ENCODE measurements around the gene PALLD. TPM values are rescaled to one million over a fixed set of nuclear protein-coding genes. Genes with fewer than 3 reads are reported as not detected.
"Not testable (repeated sequence)": the region's sequence is repeated elsewhere in the genome, so short reads cannot be mapped to it uniquely, and the experiment has no call there.

Gene PALLD
- total RNA-seq, 1 donor from 2014 or later: 16.4 TPM

DNA sequence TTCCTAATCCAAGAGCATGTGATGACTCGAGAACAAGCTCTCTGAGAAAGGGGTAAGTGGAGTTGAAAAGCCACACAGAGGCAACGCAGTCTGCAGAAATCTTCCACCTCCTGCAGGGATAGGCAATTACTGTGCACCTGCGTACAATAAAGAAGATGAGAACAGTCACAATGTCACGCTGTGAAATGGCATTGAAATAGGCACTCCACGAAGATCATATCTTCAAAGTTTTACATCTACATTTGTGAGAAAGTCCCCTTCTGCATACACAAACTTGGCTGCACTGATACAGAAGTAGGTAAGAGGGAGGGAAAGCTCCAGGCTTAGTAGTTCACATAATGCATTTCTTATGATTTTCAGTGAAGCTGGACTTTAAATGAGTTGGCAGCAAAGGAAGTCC lies 43.7 kb upstream of the PALLD start:
- DNase-seq (ENCODE audit: low spot score): no peak
- H3K4me3 Mint-ChIP-seq (ENCODE audit: unreplicated experiment): no peak overlapping the region
- H3K9me3 Mint-ChIP-seq (ENCODE audit: unreplicated experiment): no peaks in the 10 kb centered on the region
- peaks cover 2% of the 10 kb centered on the region for H3K27me3 Mint-ChIP-seq (ENCODE audit: unreplicated experiment)
- peaks cover 2% of the 10 kb centered on the region for H3K4me1 Mint-ChIP-seq (ENCODE audit: unreplicated experiment)
- peaks cover 4% of the 10 kb centered on the region for H3K36me3 Mint-ChIP-seq (ENCODE audit: low read depth, unreplicated experiment)
- no peak overlapping the region for H3K27ac Mint-ChIP-seq (ENCODE audit: unreplicated experiment)
- TF ChIP-seq CTCF (IDR thresholded peaks at IDR 0.05; ENCODE audit: unreplicated experiment): no peak

GRCh38 chr4:168458256-168458655 lies 38.6 kb upstream of the PALLD start:
- not testable (repeated sequence) for H3K27ac Mint-ChIP-seq (ENCODE audit: unreplicated experiment); H3K36me3 Mint-ChIP-seq (ENCODE audit: low read depth, unreplicated experiment); H3K4me3 Mint-ChIP-seq (ENCODE audit: unreplicated experiment); DNase-seq (ENCODE audit: low spot score); H3K4me1 Mint-ChIP-seq (ENCODE audit: unreplicated experiment); H3K27me3 Mint-ChIP-seq (ENCODE audit: unreplicated experiment); H3K9me3 Mint-ChIP-seq (ENCODE audit: unreplicated experiment)

DNA sequence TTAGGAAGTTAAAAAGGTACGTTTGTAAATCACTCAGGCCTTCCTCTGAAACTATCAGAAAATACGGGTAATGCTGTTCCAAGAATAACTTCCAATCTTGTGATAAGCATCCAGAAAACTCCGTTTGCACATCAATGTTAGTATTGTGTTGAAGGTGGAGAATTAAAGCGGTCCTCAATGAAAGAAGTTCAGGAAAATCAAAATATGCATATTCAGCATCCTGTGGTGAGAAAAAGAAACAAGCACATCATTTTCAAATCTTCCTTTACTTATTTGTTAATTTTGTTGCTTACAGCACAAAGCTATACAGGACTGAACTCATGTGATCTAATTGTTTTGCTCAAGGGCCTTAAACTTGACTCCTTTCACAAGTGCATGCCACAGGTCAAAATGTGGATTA lies 35.0 kb upstream of the PALLD start:
- Mint-ChIP-seq H3K4me1 (ENCODE audit: unreplicated experiment) (no peaks in the 10 kb centered on the region), H3K36me3 (ENCODE audit: low read depth, unreplicated experiment) (peaks cover 2% of the 10 kb centered on the region), H3K4me3 (ENCODE audit: unreplicated experiment) (no peak overlapping the region), H3K27me3 (ENCODE audit: unreplicated experiment) (no peaks in the 10 kb centered on the region), H3K27ac (ENCODE audit: unreplicated experiment) (no peak overlapping the region), H3K9me3 (ENCODE audit: unreplicated experiment) (no peaks in the 10 kb centered on the region)
- DNase-seq (ENCODE audit: low spot score): no peak
- no peak for TF ChIP-seq CTCF (IDR thresholded peaks at IDR 0.05; ENCODE audit: unreplicated experiment)

DNA sequence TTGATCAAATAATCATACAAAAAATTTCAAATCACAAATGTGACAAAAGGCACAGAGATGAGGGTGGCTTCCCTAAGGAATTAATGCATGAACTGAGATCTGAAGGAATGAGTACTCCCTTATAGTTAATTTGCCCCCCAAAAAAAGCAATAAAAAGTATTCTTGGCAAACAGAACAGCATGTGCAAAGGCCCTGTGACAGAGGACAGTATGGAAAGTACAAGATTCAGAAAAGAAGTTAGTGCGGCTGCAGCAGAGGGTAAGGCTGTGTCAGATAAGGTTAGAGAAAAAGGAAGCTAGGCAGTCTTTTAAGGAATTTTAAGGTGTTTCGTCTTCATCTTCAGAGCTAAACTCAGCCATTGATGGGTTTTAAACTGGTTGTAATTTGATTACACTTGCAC lies 23.9 kb upstream of the PALLD start:
- Mint-ChIP-seq H3K9me3 (ENCODE audit: unreplicated experiment) (no peaks in the 10 kb centered on the region), H3K4me1 (ENCODE audit: unreplicated experiment) (peaks cover 3% of the 10 kb centered on the region), H3K27me3 (ENCODE audit: unreplicated experiment) (peaks cover 1% of the 10 kb centered on the region), H3K27ac (ENCODE audit: unreplicated experiment) (no peak overlapping the region), H3K36me3 (ENCODE audit: low read depth, unreplicated experiment) (peaks cover 4% of the 10 kb centered on the region), H3K4me3 (ENCODE audit: unreplicated experiment) (no peak overlapping the region)
- no peak for TF ChIP-seq CTCF (IDR thresholded peaks at IDR 0.05; ENCODE audit: unreplicated experiment)
- DNase-seq (ENCODE audit: low spot score): no peak

- H3K4me3 Mint-ChIP-seq (ENCODE audit: unreplicated experiment): no peak overlapping the region
- DNase-seq (ENCODE audit: low spot score): no peak
- TF ChIP-seq CTCF (IDR thresholded peaks at IDR 0.05; ENCODE audit: unreplicated experiment): no peak
- no peak overlapping the region for H3K27ac Mint-ChIP-seq (ENCODE audit: unreplicated experiment)
- peaks cover 4% of the 10 kb centered on the region for H3K36me3 Mint-ChIP-seq (ENCODE audit: low read depth, unreplicated experiment)
- peaks cover 6% of the 10 kb centered on the region for H3K4me1 Mint-ChIP-seq (ENCODE audit: unreplicated experiment)
- peaks cover 2% of the 10 kb centered on the region for H3K27me3 Mint-ChIP-seq (ENCODE audit: unreplicated experiment)
- no peaks in the 10 kb centered on the region for H3K9me3 Mint-ChIP-seq (ENCODE audit: unreplicated experiment)
Observed at GRCh38 chr4:168474660-168475320, 22.1 kb upstream of the PALLD start.
